Vagina (tissue), 2 donors: ENCODE results near the gene CAPN7.

Experiments
- POLR2A ChIP-seq, 2 donors: fragments of 450-650 bp; IDR thresholded peaks; one replicate each; pipeline ENCODE4 v1.6.1; 2017; ENCODE audit warnings: antibody characterized with exemption in 2 of 2, mild to moderate bottlenecking in 2 of 2, moderate library complexity in 2 of 2
- TF ChIP-seq, protein P1 (sequence below), 3 experiments: fragments of 450-650 bp in 2 of 3; fragments of 200-600 bp in 1 of 3; sonication (generic) in 1 of 3; IDR thresholded peaks; one replicate each; pipeline ENCODE4 v1.5.1; 2017 to 2019; ENCODE audit warnings: antibody characterized with exemption in 3 of 3, mild to moderate bottlenecking in 2 of 3, moderate library complexity in 2 of 3

DNA sequence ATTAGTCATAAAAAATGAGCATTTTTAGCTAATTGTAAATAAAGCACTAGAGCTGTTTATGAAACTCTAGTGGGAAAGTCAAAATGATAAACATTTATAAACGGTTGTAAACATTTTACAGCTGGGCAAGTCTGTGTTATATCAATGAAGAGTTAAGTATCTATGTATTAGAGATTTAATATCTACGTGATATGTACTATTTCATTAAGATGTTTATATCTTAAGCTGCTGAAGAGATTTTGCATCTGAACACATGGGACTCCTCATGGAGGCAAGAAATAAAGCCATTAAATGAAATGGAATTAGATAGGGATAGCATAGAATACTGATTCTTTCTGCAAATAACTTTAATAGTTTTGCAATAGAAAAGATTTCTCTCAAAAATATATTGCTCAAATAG, 23.0 kb upstream of the CAPN7 start:
- no peak for TF ChIP-seq POLR2A (IDR thresholded peaks at IDR 0.05)
- TF ChIP-seq, protein P1, sequence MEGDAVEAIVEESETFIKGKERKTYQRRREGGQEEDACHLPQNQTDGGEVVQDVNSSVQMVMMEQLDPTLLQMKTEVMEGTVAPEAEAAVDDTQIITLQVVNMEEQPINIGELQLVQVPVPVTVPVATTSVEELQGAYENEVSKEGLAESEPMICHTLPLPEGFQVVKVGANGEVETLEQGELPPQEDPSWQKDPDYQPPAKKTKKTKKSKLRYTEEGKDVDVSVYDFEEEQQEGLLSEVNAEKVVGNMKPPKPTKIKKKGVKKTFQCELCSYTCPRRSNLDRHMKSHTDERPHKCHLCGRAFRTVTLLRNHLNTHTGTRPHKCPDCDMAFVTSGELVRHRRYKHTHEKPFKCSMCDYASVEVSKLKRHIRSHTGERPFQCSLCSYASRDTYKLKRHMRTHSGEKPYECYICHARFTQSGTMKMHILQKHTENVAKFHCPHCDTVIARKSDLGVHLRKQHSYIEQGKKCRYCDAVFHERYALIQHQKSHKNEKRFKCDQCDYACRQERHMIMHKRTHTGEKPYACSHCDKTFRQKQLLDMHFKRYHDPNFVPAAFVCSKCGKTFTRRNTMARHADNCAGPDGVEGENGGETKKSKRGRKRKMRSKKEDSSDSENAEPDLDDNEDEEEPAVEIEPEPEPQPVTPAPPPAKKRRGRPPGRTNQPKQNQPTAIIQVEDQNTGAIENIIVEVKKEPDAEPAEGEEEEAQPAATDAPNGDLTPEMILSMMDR (IDR thresholded peaks at IDR 0.05): no peak
